HepG2 (cell line): ENCODE data around the gene STK25. TPM values are rescaled to one million over a fixed set of nuclear protein-coding genes. Genes with fewer than 3 reads are reported as not detected.

Experiments
- AGO2 ChIP-seq: fragments of 200-400 bp; formaldehyde crosslinking; optimal IDR thresholded peaks from 2 replicates; pipeline ENCODE3; 2017; ENCODE audit warnings: mild to moderate bottlenecking, low read depth, low read length, moderate library complexity
- ATAD3A ChIP-seq: sonication (generic); formaldehyde crosslinking; IDR thresholded peaks from 2 replicates; pipeline ENCODE4 v1.4.0; 2020; ENCODE audit warnings: missing genetic modification reagents
- ATRX ChIP-seq: sonication (generic); formaldehyde crosslinking; IDR thresholded peaks from 2 replicates; pipeline ENCODE4 v1.4.0; 2020; ENCODE audit warnings: missing genetic modification reagents, borderline replicate concordance
- CHCHD3 ChIP-seq: sonication (generic); formaldehyde crosslinking; IDR thresholded peaks from 2 replicates; pipeline ENCODE4 v1.8.0; 2022; ENCODE audit warnings: mild to moderate bottlenecking, missing genetic modification reagents, moderate library complexity
- NFE2L2 ChIP-seq: fragments of 150-350 bp; IDR thresholded peaks from 2 replicates; pipeline ENCODE4 v1.6.1; 2014; ENCODE audit warnings: low read length
- NR2F6 ChIP-seq, 2 experiments: IDR thresholded peaks; 2 replicates each; pipeline ENCODE4 v1.6.1; 2016; ENCODE audit warnings: antibody characterized with exemption in 1 of 2, mild to moderate bottlenecking in 1 of 2
- SAFB2 ChIP-seq: sonication (generic); formaldehyde crosslinking; IDR thresholded peaks from 2 replicates; pipeline ENCODE4 v1.5.1; 2020; ENCODE audit warnings: missing genetic modification reagents, low read depth, mild to moderate bottlenecking, borderline replicate concordance
- TP53 ChIP-seq: sonication (generic); formaldehyde crosslinking; conservative IDR thresholded peaks from 2 replicates; pipeline ENCODE4 v1.4.0; 2020; ENCODE audit warnings: missing genetic modification reagents
- ZBTB3 ChIP-seq: sonication (generic); formaldehyde crosslinking; IDR thresholded peaks from 2 replicates; pipeline ENCODE4 v1.4.0; 2020; ENCODE audit warnings: low read depth, mild to moderate bottlenecking, moderate library complexity, missing genetic modification reagents, borderline replicate concordance
- ZMAT3 ChIP-seq: sonication (generic); formaldehyde crosslinking; conservative IDR thresholded peaks from 2 replicates; pipeline ENCODE4 v1.7.0; 2021; ENCODE audit warnings: missing genetic modification reagents
- ZNF33B ChIP-seq: sonication (generic); formaldehyde crosslinking; IDR thresholded peaks from 2 replicates; pipeline ENCODE4 v1.5.1; 2020; ENCODE audit warnings: mild to moderate bottlenecking, missing genetic modification reagents
- ZNF354B ChIP-seq: sonication (generic); formaldehyde crosslinking; IDR thresholded peaks from 2 replicates; pipeline ENCODE4 v1.8.0; 2022; ENCODE audit warnings: mild to moderate bottlenecking, missing genetic modification reagents
- ZNF501 ChIP-seq: sonication (generic); formaldehyde crosslinking; IDR thresholded peaks from 2 replicates; pipeline ENCODE4 v1.5.1; 2020; ENCODE audit warnings: mild to moderate bottlenecking, moderate library complexity, missing genetic modification reagents
- ZNF768 ChIP-seq: sonication (generic); formaldehyde crosslinking; IDR thresholded peaks from 2 replicates; pipeline ENCODE4 v1.4.0; 2020; ENCODE audit warnings: missing genetic modification reagents
- ZSCAN12 ChIP-seq: sonication (generic); formaldehyde crosslinking; IDR thresholded peaks from 2 replicates; pipeline ENCODE4 v1.9.0; 2021; ENCODE audit warnings: mild to moderate bottlenecking, missing genetic modification reagents
- polyA plus RNA-seq, 8 experiments: library from polyadenylated mRNA; depleted of rRNA in 3 of 8; stranded (reverse) in 7 of 8; unstranded in 1 of 8; fragments of >200 nt; fragmentation: Illumina TruSeq in 4 of 8; extraction: Trizol in 4 of 8; gene quantifications; 2 replicates each; pipeline versions ENCODE4 v1.2.1 to v1.2.3, GENCODE V29; 2011 to 2016; ENCODE audit warnings: low read depth in 4 of 8, missing spikeins in 1 of 8, mixed read lengths in 1 of 8; ENCODE audit not compliant: insufficient read depth in 1 of 8
- total RNA-seq, 5 experiments: library from RNA; depleted of rRNA; stranded (reverse); fragments of >200 nt; fragmentation: Illumina TruSeq; extraction: Trizol; gene quantifications; 2 replicates each; pipeline ENCODE4 v1.2.3, GENCODE V29; 2016; ENCODE audit warnings: low read depth in 1 of 5
- TF ChIP-seq, protein P1 (sequence below): sonication (generic); formaldehyde crosslinking; IDR thresholded peaks from 2 replicates; pipeline ENCODE4 v1.5.0; 2020; ENCODE audit warnings: missing genetic modification reagents
- TF ChIP-seq, protein P2 (sequence below): IDR thresholded peaks from 2 replicates; pipeline ENCODE4 v1.6.1; 2016; ENCODE audit warnings: missing compliant biosample characterization, missing genetic modification reagents, borderline replicate concordance
- TF ChIP-seq, protein P3 (sequence below): IDR thresholded peaks from 2 replicates; pipeline ENCODE4 v1.6.1; 2016
- TF ChIP-seq, protein P4 (sequence below): sonication (generic); formaldehyde crosslinking; IDR thresholded peaks from 2 replicates; pipeline ENCODE4 v1.5.0; 2020; ENCODE audit warnings: mild to moderate bottlenecking, missing genetic modification reagents, borderline replicate concordance
- TF ChIP-seq, protein P5 (sequence below): sonication (generic); formaldehyde crosslinking; IDR thresholded peaks from 2 replicates; pipeline ENCODE4 v1.4.0; 2020; ENCODE audit warnings: missing genetic modification reagents

STK25 gene
- total and polyA plus RNA-seq, 2 of the 13 experiments (the other 11 are each of a cell fraction or from before 2014, with no cell fraction given), result 177 to 481 TPM

DNA sequence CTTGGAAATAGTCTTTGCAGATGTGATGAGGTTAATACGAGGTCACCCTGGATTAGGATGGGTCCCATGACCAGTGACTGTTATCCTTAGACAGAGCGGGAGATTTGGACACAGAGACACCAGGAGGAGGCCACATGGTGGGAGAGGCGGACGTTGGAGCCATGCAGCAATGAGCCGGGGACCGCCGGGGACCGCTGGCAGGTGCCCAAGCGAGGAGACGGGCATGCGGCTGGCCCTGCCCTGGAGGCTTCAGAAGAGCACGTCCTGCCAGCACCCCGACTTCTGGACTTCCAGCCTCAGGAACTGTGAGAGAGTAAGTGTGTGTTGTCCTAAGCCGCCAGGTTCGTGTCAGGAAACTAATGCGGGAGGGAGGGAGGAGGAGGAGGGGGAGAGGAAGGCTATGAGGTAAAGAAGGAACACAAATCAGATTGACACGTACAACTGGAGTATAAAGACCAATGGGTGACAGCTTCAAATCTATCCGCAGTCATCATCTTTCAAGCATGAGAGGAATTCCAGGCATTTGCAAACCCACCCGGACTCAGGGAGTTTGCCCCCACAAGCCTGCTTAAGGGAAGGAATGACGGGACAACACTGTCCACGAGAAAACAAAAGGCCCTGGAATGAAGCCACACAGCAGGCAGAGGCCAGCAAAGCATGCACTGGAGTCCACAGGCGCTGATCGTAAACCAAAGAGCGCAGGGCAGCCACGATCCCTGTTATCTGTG, 38.6 kb upstream of the STK25 start (continued):
- TF ChIP-seq SAFB2 (CRISPR knock-in tag), result no peak
- peak; percentile 60 for TF ChIP-seq ZNF501
- TF ChIP-seq, protein P1, sequence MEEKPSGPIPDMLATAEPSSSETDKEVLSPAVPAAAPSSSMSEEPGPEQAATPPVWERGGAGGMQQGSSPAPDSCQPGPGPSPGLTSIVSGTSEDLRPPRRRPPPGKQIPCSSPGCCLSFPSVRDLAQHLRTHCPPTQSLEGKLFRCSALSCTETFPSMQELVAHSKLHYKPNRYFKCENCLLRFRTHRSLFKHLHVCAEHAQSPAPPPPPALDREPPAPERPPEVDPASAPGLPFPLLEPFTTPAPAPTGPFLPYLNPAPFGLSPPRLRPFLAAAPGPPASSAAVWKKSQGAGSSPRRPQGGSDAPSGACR (CRISPR knock-in tag), result peak; percentile 62; the same call in 1 of the 2 replicates
- TF ChIP-seq, protein P2, sequence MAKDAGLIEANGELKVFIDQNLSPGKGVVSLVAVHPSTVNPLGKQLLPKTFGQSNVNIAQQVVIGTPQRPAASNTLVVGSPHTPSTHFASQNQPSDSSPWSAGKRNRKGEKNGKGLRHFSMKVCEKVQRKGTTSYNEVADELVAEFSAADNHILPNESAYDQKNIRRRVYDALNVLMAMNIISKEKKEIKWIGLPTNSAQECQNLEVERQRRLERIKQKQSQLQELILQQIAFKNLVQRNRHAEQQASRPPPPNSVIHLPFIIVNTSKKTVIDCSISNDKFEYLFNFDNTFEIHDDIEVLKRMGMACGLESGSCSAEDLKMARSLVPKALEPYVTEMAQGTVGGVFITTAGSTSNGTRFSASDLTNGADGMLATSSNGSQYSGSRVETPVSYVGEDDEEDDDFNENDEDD (CRISPR knock-in tag), result peak; percentile 89; the same call in 1 of the 2 replicates
- no peak for TF ChIP-seq NR2F6 (IDR thresholded peaks at IDR 0.05)
- no peak for TF ChIP-seq NR2F6 (CRISPR knock-in tag; IDR thresholded peaks at IDR 0.05)
- no peak for TF ChIP-seq TP53 (CRISPR knock-in tag)
- TF ChIP-seq, protein P3, sequence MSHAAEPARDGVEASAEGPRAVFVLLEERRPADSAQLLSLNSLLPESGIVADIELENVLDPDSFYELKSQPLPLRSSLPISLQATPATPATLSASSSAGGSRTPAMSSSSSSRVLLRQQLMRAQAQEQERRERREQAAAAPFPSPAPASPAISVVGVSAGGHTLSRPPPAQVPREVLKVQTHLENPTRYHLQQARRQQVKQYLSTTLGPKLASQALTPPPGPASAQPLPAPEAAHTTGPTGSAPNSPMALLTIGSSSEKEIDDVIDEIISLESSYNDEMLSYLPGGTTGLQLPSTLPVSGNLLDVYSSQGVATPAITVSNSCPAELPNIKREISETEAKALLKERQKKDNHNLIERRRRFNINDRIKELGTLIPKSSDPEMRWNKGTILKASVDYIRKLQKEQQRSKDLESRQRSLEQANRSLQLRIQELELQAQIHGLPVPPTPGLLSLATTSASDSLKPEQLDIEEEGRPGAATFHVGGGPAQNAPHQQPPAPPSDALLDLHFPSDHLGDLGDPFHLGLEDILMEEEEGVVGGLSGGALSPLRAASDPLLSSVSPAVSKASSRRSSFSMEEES (CRISPR knock-in tag), result peak; percentile 75
- 0 out of 2 replicates have a peak, but pooled peaks have one; percentile 50 for TF ChIP-seq CHCHD3 (CRISPR knock-in tag)
- no peak for TF ChIP-seq ATAD3A (CRISPR knock-in tag)
- no peak for TF ChIP-seq ATRX
- TF ChIP-seq ZBTB3, result 0 out of 2 replicates have a peak, but pooled peaks have one; percentile 46
- TF ChIP-seq ZNF768 (CRISPR knock-in tag), result peak; percentile 72; the same call in 1 of the 2 replicates
- no peak for TF ChIP-seq AGO2
- TF ChIP-seq, protein P4, sequence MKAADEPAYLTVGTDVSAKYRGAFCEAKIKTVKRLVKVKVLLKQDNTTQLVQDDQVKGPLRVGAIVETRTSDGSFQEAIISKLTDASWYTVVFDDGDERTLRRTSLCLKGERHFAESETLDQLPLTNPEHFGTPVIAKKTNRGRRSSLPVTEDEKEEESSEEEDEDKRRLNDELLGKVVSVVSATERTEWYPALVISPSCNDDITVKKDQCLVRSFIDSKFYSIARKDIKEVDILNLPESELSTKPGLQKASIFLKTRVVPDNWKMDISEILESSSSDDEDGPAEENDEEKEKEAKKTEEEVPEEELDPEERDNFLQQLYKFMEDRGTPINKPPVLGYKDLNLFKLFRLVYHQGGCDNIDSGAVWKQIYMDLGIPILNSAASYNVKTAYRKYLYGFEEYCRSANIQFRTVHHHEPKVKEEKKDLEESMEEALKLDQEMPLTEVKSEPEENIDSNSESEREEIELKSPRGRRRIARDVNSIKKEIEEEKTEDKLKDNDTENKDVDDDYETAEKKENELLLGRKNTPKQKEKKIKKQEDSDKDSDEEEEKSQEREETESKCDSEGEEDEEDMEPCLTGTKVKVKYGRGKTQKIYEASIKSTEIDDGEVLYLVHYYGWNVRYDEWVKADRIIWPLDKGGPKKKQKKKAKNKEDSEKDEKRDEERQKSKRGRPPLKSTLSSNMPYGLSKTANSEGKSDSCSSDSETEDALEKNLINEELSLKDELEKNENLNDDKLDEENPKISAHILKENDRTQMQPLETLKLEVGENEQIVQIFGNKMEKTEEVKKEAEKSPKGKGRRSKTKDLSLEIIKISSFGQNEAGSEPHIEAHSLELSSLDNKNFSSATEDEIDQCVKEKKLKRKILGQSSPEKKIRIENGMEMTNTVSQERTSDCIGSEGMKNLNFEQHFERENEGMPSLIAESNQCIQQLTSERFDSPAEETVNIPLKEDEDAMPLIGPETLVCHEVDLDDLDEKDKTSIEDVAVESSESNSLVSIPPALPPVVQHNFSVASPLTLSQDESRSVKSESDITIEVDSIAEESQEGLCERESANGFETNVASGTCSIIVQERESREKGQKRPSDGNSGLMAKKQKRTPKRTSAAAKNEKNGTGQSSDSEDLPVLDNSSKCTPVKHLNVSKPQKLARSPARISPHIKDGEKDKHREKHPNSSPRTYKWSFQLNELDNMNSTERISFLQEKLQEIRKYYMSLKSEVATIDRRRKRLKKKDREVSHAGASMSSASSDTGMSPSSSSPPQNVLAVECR (CRISPR knock-in tag), result peak; percentile 37
- TF ChIP-seq ZNF33B (CRISPR knock-in tag), result no peak
- TF ChIP-seq ZMAT3 (CRISPR knock-in tag), result 0 out of 2 replicates have a peak, but pooled peaks have one; percentile 19
- no peak for TF ChIP-seq NFE2L2
- TF ChIP-seq, protein P5, sequence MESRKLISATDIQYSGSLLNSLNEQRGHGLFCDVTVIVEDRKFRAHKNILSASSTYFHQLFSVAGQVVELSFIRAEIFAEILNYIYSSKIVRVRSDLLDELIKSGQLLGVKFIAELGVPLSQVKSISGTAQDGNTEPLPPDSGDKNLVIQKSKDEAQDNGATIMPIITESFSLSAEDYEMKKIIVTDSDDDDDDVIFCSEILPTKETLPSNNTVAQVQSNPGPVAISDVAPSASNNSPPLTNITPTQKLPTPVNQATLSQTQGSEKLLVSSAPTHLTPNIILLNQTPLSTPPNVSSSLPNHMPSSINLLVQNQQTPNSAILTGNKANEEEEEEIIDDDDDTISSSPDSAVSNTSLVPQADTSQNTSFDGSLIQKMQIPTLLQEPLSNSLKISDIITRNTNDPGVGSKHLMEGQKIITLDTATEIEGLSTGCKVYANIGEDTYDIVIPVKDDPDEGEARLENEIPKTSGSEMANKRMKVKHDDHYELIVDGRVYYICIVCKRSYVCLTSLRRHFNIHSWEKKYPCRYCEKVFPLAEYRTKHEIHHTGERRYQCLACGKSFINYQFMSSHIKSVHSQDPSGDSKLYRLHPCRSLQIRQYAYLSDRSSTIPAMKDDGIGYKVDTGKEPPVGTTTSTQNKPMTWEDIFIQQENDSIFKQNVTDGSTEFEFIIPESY (CRISPR knock-in tag), result 0 out of 2 replicates have a peak, but pooled peaks have one; percentile 18
- no peak for TF ChIP-seq ZSCAN12 (CRISPR knock-in tag)
- TF ChIP-seq ZNF354B (CRISPR knock-in tag), result no peak
